Epithelial cell of esophagus (primary cell): ENCODE results near the gene RGL1.

Experiments used
- DNase-seq: peaks from one replicate; pipeline ENCODE4 v3.0.0; 2010; ENCODE audit warnings: low read depth
- H3K4me3 ChIP-seq: 2 replicates; pipeline ENCODE4 v1.5.1; 2011; ENCODE audit warnings: mild to moderate bottlenecking, low read length, control low read depth
- TF ChIP-seq, protein P1 (sequence below): IDR thresholded peaks from 2 replicates; pipeline ENCODE4 v1.5.1; 2011; ENCODE audit warnings: low read depth, mild to moderate bottlenecking, low read length, control low read depth, inconsistent platforms; ENCODE audit not compliant: insufficient read depth; ENCODE audit errors: missing control alignments

The RGL1 gene

GRCh38 chr1:183893561-183894289 lies 88.8 kb downstream of the RGL1 start:
- DNase-seq: no peak
- TF ChIP-seq, protein P1, sequence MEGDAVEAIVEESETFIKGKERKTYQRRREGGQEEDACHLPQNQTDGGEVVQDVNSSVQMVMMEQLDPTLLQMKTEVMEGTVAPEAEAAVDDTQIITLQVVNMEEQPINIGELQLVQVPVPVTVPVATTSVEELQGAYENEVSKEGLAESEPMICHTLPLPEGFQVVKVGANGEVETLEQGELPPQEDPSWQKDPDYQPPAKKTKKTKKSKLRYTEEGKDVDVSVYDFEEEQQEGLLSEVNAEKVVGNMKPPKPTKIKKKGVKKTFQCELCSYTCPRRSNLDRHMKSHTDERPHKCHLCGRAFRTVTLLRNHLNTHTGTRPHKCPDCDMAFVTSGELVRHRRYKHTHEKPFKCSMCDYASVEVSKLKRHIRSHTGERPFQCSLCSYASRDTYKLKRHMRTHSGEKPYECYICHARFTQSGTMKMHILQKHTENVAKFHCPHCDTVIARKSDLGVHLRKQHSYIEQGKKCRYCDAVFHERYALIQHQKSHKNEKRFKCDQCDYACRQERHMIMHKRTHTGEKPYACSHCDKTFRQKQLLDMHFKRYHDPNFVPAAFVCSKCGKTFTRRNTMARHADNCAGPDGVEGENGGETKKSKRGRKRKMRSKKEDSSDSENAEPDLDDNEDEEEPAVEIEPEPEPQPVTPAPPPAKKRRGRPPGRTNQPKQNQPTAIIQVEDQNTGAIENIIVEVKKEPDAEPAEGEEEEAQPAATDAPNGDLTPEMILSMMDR: no peak

DNA sequence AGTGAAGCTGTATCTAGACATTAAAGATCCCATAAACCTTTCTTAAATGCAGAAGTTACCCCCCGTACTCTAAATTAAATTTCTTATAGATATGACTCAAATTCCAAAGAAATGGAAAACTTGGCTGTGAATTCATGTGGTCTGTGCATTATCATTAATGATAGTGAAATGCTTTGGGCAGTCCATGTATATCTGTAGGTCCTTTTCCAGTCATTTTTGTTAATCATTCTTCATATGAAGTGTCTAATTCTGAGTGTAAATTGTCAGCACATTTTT lies 89.3 kb downstream of the RGL1 start:
- DNase-seq: no peak
- TF ChIP-seq, protein P1: no peak

More at GRCh38 chr1:183893561-183894289, 88.8 kb downstream of the RGL1 start:
- H3K4me3 ChIP-seq: no peak overlapping the region

GRCh38 chr1:183896466-183897048 lies 91.6 kb downstream of the RGL1 start:
- no peak for DNase-seq
- TF ChIP-seq, protein P1: no peak
- no peak overlapping the region for H3K4me3 ChIP-seq

More for the DNA sequence above, 89.3 kb downstream of the RGL1 start:
- no peak overlapping the region for H3K4me3 ChIP-seq

DNA sequence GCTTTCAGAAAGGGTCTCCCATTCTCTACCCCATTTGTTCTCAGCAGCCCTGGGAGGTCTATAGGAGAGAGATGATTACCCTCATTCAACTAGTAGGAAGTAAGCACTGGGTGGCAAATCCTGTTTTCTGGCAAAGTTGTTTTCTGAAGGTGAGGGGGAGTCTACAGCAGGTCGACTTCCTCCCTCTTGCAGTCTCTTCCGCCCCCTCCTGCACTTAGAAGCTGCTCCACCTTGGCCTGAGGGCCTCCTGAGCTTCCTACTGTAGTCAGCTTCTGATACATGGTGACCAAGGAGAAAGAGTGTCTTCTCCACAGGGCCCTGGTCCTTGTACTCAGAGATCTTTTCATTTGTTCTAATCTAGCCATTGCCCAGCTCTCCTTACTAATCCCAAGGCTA lies 93.1 kb downstream of the RGL1 start:
- no peak for DNase-seq
- TF ChIP-seq, protein P1: no peak
- no peak overlapping the region for H3K4me3 ChIP-seq

- TF ChIP-seq, protein P1: no peak
- no peak for DNase-seq
- no peak overlapping the region for H3K4me3 ChIP-seq
Observed at GRCh38 chr1:183898610-183899009, 93.7 kb downstream of the RGL1 start.

- TF ChIP-seq, protein P1: no peak
- H3K4me3 ChIP-seq: no peak overlapping the region
- DNase-seq: no peak
Observed at GRCh38 chr1:183901748-183902330, 96.9 kb downstream of the RGL1 start.
